Fibroblast of lung (primary cell): ENCODE data around the gene NOM1.

Source experiments
- CTCF ChIP-seq, 2 donors: IDR thresholded peaks in 1 of 2; conservative IDR thresholded peaks in 1 of 2; 1 replicate in 1 of 2; 2 replicates in 1 of 2; pipeline ENCODE4 v1.5.1; 2011 to 2012; ENCODE audit warnings: low read length in 2 of 2, control low read depth in 1 of 2, inconsistent platforms in 1 of 2, low read depth in 1 of 2, mild to moderate bottlenecking in 1 of 2
- EZH2 ChIP-seq: IDR thresholded peaks from 2 replicates; pipeline ENCODE4 v1.5.1; 2012; ENCODE audit warnings: low read length, control low read depth, mild to moderate bottlenecking; ENCODE audit errors: missing control alignments

GRCh38 chr7:157001920-157002818 lies 52.7 kb downstream of the NOM1 start:
- no peak for TF ChIP-seq CTCF (conservative IDR thresholded peaks at IDR 0.05 in 1 of 2, IDR thresholded peaks at IDR 0.05 in 1 of 2; ENCODE audit: low read depth in 1 of 2, low read length in 2 of 2)
- peak; percentile 88 for TF ChIP-seq EZH2
